ENCODE results near the gene MAGEA12.
"Not testable (repeated sequence)": the region's sequence is repeated elsewhere in the genome, so short reads cannot be mapped to it uniquely, and the experiment has no call there.

GRCh38 chrX:152761582-152761981 lies 28.0 kb downstream of the MAGEA12 start:
- TF ChIP-seq CTCF (IDR thresholded peaks at IDR 0.05; ENCODE audit: borderline replicate concordance, extremely low read depth, low read length, poor library complexity, severe bottlenecking); EZH2 (IDR thresholded peaks at IDR 0.05; ENCODE audit: borderline replicate concordance, low read depth, low read length, severe bottlenecking): not testable (repeated sequence)
